Measurements from ENCODE around the gene SND1.

SND1 gene

DNA sequence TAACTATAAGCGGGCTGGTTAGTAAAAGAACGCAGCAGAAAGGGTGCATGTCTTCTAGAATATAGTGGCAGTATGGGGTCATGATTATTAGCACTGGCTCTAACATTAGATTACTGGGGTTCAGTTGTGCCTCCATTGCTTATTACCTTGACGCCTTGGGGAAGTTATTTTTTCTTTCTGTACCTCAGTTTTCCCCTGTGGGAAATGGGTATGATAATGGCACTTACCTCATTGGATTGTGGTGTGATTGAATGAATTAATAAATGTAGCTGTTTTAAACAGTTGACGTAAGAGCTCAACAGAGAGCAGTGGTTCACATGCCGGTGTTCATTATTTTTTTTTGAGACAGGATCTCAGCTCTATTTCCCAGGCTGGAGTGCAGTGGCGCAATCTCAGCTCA lies 262.7 kb downstream of the SND1 start:
- no peaks in the 10 kb centered on the region for H3K27me3 ChIP-seq (ENCODE audit: control insufficient read depth in 2 of 2, insufficient read depth in 2 of 2, low read length in 2 of 2)
- no peaks in the 10 kb centered on the region for H3K9me3 ChIP-seq (ENCODE audit: control insufficient read depth in 2 of 2, low read length in 2 of 2)
- H3K36me3 ChIP-seq (ENCODE audit: control insufficient read depth in 2 of 2, insufficient read depth in 2 of 2, low read length in 2 of 2): no peaks in the 10 kb centered on the region
- no peak overlapping the region for H3K27ac ChIP-seq (ENCODE audit: low read depth in 2 of 2, low read length in 2 of 2)
- H3K9ac ChIP-seq (ENCODE audit: low read depth in 1 of 2, low read length in 2 of 2): no peak overlapping the region
- H3K4me1 ChIP-seq (ENCODE audit: control insufficient read depth in 2 of 2, insufficient read depth in 2 of 2, low read length in 2 of 2): peaks cover 4 to 7% of the 10 kb centered on the region in 2 donors
- H3K4me3 ChIP-seq (ENCODE audit: low read length in 2 of 2): no peak overlapping the region

DNA sequence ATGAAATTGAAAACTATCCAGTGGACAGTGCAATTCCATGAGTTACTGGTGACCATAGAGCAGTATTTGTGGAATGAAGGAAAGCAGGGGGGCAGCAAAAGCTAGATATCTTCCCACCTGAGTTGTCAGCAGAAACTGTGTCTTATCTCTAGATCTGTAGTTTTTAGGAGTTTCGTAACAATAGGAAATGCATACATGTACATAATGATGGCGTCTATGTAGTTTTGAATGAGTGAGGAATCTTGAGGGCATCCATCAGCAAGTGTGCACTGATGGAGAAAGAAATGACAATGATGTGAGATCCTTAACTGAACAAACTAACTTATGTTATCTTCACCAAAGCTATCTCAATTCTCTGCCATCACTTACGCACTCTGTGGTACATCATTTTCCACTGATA lies 264.7 kb downstream of the SND1 start:
- Histone ChIP-seq H3K4me1 (ENCODE audit: control insufficient read depth in 2 of 2, insufficient read depth in 2 of 2, low read length in 2 of 2) (peaks cover 3 to 6% of the 10 kb centered on the region in 2 donors), H3K9me3 (ENCODE audit: control insufficient read depth in 2 of 2, low read length in 2 of 2) (no peaks in the 10 kb centered on the region), H3K4me3 (ENCODE audit: low read length in 2 of 2) (no peak overlapping the region), H3K9ac (ENCODE audit: low read depth in 1 of 2, low read length in 2 of 2) (no peak overlapping the region), H3K27ac (ENCODE audit: low read depth in 2 of 2, low read length in 2 of 2) (no peak overlapping the region), H3K36me3 (ENCODE audit: control insufficient read depth in 2 of 2, insufficient read depth in 2 of 2, low read length in 2 of 2) (no peaks in the 10 kb centered on the region), H3K27me3 (ENCODE audit: control insufficient read depth in 2 of 2, insufficient read depth in 2 of 2, low read length in 2 of 2) (no peaks in the 10 kb centered on the region)

- no peak overlapping the region for H3K4me3 ChIP-seq (ENCODE audit: low read length in 2 of 2)
- no peaks in the 10 kb centered on the region for H3K27me3 ChIP-seq (ENCODE audit: control insufficient read depth in 2 of 2, insufficient read depth in 2 of 2, low read length in 2 of 2)
- H3K9me3 ChIP-seq (ENCODE audit: control insufficient read depth in 2 of 2, low read length in 2 of 2): no peaks in the 10 kb centered on the region
- H3K27ac ChIP-seq (ENCODE audit: low read depth in 2 of 2, low read length in 2 of 2): no peak overlapping the region
- H3K4me1 ChIP-seq (ENCODE audit: control insufficient read depth in 2 of 2, insufficient read depth in 2 of 2, low read length in 2 of 2): peaks cover 3 to 7% of the 10 kb centered on the region in 2 donors
- no peak overlapping the region for H3K9ac ChIP-seq (ENCODE audit: low read depth in 1 of 2, low read length in 2 of 2)
- H3K36me3 ChIP-seq (ENCODE audit: control insufficient read depth in 2 of 2, insufficient read depth in 2 of 2, low read length in 2 of 2): no peaks in the 10 kb centered on the region
Observed at GRCh38 chr7:127918130-127918529, 266.1 kb downstream of the SND1 start.

DNA sequence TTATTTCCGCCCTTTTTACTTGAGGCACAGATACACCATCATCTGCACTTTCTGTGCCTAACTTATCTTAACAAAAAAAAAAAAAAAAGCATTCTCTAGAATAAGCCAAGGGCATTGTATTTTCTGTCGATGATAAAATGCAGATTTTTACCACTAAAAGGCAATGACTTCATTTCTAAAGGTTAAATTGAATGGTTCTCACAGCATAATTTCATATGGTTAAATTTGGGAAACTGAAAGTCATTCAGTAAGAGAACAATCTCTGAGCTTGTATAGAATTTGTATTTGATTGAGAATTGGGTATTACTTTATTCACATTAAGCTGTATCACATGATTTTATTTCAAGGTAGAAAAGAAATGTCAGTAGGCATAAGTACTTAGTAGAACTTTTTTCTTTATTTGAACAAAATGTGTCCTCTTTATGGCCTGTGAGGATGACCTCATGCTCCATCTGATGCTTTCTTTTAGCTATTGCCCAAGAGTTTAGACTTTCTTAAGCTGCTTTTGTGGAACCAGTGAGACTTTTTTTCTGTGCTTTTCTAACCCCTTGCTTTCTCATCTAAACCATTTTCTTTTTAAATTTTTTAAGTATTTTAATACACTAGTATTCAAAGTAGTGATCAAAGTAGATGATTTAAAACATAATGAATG lies 268.9 kb downstream of the SND1 start:
- Histone ChIP-seq H3K9ac (ENCODE audit: low read depth in 1 of 2, low read length in 2 of 2) (no peak overlapping the region), H3K9me3 (ENCODE audit: control insufficient read depth in 2 of 2, low read length in 2 of 2) (no peaks in the 10 kb centered on the region), H3K4me1 (ENCODE audit: control insufficient read depth in 2 of 2, insufficient read depth in 2 of 2, low read length in 2 of 2) (peaks cover 0 to 2% of the 10 kb centered on the region in 2 donors), H3K36me3 (ENCODE audit: control insufficient read depth in 2 of 2, insufficient read depth in 2 of 2, low read length in 2 of 2) (no peaks in the 10 kb centered on the region), H3K27ac (ENCODE audit: low read depth in 2 of 2, low read length in 2 of 2) (no peak overlapping the region), H3K27me3 (ENCODE audit: control insufficient read depth in 2 of 2, insufficient read depth in 2 of 2, low read length in 2 of 2) (no peaks in the 10 kb centered on the region), H3K4me3 (ENCODE audit: low read length in 2 of 2) (no peak overlapping the region)

DNA sequence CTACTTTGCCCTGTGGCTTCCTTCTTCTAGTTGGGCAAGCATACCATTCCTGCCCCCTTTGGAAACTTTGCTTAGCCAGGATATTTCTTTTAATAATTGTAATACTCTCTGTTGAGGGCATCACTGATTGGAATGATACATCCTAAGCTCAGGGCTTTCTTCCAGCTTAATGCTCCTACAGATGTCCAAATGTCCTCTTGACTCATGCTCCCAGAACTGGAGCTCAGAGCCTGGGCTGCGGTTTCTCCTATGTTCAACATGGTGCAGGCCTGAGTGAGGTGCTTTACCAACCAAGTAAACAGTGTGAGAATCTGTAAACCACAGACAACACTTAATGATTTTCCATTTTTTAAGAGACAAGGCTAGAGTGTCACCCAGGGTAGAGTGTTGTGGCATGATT lies 270.7 kb downstream of the SND1 start:
- Histone ChIP-seq H3K27me3 (ENCODE audit: control insufficient read depth in 2 of 2, insufficient read depth in 2 of 2, low read length in 2 of 2) (no peaks in the 10 kb centered on the region), H3K36me3 (ENCODE audit: control insufficient read depth in 2 of 2, insufficient read depth in 2 of 2, low read length in 2 of 2) (no peaks in the 10 kb centered on the region), H3K9me3 (ENCODE audit: control insufficient read depth in 2 of 2, low read length in 2 of 2) (no peaks in the 10 kb centered on the region), H3K4me1 (ENCODE audit: control insufficient read depth in 2 of 2, insufficient read depth in 2 of 2, low read length in 2 of 2) (peaks cover 2 to 3% of the 10 kb centered on the region in 2 donors), H3K27ac (ENCODE audit: low read depth in 2 of 2, low read length in 2 of 2) (no peak overlapping the region), H3K4me3 (ENCODE audit: low read length in 2 of 2) (no peak overlapping the region), H3K9ac (ENCODE audit: low read depth in 1 of 2, low read length in 2 of 2) (no peak overlapping the region)

DNA sequence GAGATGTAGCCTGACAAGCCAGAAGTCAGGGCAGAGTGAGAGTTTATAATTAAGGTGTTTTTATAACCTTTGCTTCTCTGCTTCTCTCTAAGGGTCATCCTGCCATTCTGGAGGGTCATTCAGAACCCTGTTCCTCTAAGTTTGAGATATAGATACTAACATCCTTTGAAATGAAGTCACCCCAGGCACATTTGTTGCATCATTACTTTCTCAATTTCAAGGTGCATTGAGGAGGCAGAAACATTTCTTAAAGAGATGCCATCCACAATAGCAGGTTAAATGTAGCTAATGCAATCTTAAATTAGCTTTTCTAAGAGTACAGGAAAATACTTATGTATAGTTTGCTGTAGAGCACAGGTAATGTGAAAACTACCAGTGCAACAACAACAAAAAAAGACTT lies 272.9 kb downstream of the SND1 start:
- Histone ChIP-seq H3K4me1 (ENCODE audit: control insufficient read depth in 2 of 2, insufficient read depth in 2 of 2, low read length in 2 of 2) (peaks cover 2 to 18% of the 10 kb centered on the region in 2 donors), H3K9ac (ENCODE audit: low read depth in 1 of 2, low read length in 2 of 2) (no peak overlapping the region), H3K36me3 (ENCODE audit: control insufficient read depth in 2 of 2, insufficient read depth in 2 of 2, low read length in 2 of 2) (peaks cover 0 to 5% of the 10 kb centered on the region in 2 donors), H3K27ac (ENCODE audit: low read depth in 2 of 2, low read length in 2 of 2) (no peak overlapping the region), H3K4me3 (ENCODE audit: low read length in 2 of 2) (no peak overlapping the region), H3K9me3 (ENCODE audit: control insufficient read depth in 2 of 2, low read length in 2 of 2) (no peaks in the 10 kb centered on the region), H3K27me3 (ENCODE audit: control insufficient read depth in 2 of 2, insufficient read depth in 2 of 2, low read length in 2 of 2) (no peaks in the 10 kb centered on the region)

- H3K4me1 ChIP-seq (ENCODE audit: control insufficient read depth in 2 of 2, insufficient read depth in 2 of 2, low read length in 2 of 2): peaks cover 8 to 31% of the 10 kb centered on the region in 2 donors
- no peak overlapping the region for H3K4me3 ChIP-seq (ENCODE audit: low read length in 2 of 2)
- H3K27ac ChIP-seq (ENCODE audit: low read depth in 2 of 2, low read length in 2 of 2): no peak overlapping the region
- no peak overlapping the region for H3K9ac ChIP-seq (ENCODE audit: low read depth in 1 of 2, low read length in 2 of 2)
- H3K9me3 ChIP-seq (ENCODE audit: control insufficient read depth in 2 of 2, low read length in 2 of 2): no peaks in the 10 kb centered on the region
- H3K27me3 ChIP-seq (ENCODE audit: control insufficient read depth in 2 of 2, insufficient read depth in 2 of 2, low read length in 2 of 2): no peaks in the 10 kb centered on the region
- peaks cover 0 to 10% of the 10 kb centered on the region in 2 donors for H3K36me3 ChIP-seq (ENCODE audit: control insufficient read depth in 2 of 2, insufficient read depth in 2 of 2, low read length in 2 of 2)
Observed at GRCh38 chr7:127927348-127927696, 275.3 kb downstream of the SND1 start.

DNA sequence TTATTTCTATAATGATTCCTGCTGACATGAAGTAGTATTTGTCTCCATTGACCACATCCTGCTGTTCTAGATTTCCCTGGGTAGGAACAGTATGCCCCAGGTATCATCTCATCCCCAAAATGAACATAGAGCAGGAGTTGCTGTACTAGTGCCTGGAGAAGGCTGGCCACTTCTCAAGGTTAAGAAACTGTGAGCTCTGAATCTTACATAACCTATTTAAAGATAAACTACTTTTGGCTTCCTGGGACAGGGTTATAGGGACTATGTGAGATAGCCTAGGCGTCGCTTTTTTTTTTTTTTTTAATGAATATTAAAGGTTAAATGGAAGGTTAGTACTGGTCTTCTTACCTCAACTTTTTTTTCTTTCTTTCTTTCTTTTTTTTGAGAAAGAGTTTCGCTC lies 276.2 kb downstream of the SND1 start:
- H3K9me3 ChIP-seq (ENCODE audit: control insufficient read depth in 2 of 2, low read length in 2 of 2): no peaks in the 10 kb centered on the region
- H3K9ac ChIP-seq (ENCODE audit: low read depth in 1 of 2, low read length in 2 of 2): no peak overlapping the region
- H3K27ac ChIP-seq (ENCODE audit: low read depth in 2 of 2, low read length in 2 of 2): no peak overlapping the region
- peaks cover 0 to 10% of the 10 kb centered on the region in 2 donors for H3K36me3 ChIP-seq (ENCODE audit: control insufficient read depth in 2 of 2, insufficient read depth in 2 of 2, low read length in 2 of 2)
- peaks cover 7 to 31% of the 10 kb centered on the region in 2 donors for H3K4me1 ChIP-seq (ENCODE audit: control insufficient read depth in 2 of 2, insufficient read depth in 2 of 2, low read length in 2 of 2)
- no peak overlapping the region for H3K4me3 ChIP-seq (ENCODE audit: low read length in 2 of 2)
- no peaks in the 10 kb centered on the region for H3K27me3 ChIP-seq (ENCODE audit: control insufficient read depth in 2 of 2, insufficient read depth in 2 of 2, low read length in 2 of 2)

GRCh38 chr7:127928852-127929251 lies 276.9 kb downstream of the SND1 start:
- no peaks in the 10 kb centered on the region for H3K27me3 ChIP-seq (ENCODE audit: control insufficient read depth in 2 of 2, insufficient read depth in 2 of 2, low read length in 2 of 2)
- no peaks in the 10 kb centered on the region for H3K9me3 ChIP-seq (ENCODE audit: control insufficient read depth in 2 of 2, low read length in 2 of 2)
- peaks cover 0 to 10% of the 10 kb centered on the region in 2 donors for H3K36me3 ChIP-seq (ENCODE audit: control insufficient read depth in 2 of 2, insufficient read depth in 2 of 2, low read length in 2 of 2)
- no peak overlapping the region for H3K9ac ChIP-seq (ENCODE audit: low read depth in 1 of 2, low read length in 2 of 2)
- H3K4me3 ChIP-seq (ENCODE audit: low read length in 2 of 2): no peak overlapping the region
- H3K4me1 ChIP-seq (ENCODE audit: control insufficient read depth in 2 of 2, insufficient read depth in 2 of 2, low read length in 2 of 2): peaks cover 7 to 31% of the 10 kb centered on the region in 2 donors
- H3K27ac ChIP-seq (ENCODE audit: low read depth in 2 of 2, low read length in 2 of 2): no peak overlapping the region

- H3K36me3 ChIP-seq (ENCODE audit: control insufficient read depth in 2 of 2, insufficient read depth in 2 of 2, low read length in 2 of 2): peaks cover 0 to 10% of the 10 kb centered on the region in 2 donors
- no peaks in the 10 kb centered on the region for H3K27me3 ChIP-seq (ENCODE audit: control insufficient read depth in 2 of 2, insufficient read depth in 2 of 2, low read length in 2 of 2)
- peaks cover 7 to 31% of the 10 kb centered on the region in 2 donors for H3K4me1 ChIP-seq (ENCODE audit: control insufficient read depth in 2 of 2, insufficient read depth in 2 of 2, low read length in 2 of 2)
- H3K27ac ChIP-seq (ENCODE audit: low read depth in 2 of 2, low read length in 2 of 2): no peak overlapping the region
- no peaks in the 10 kb centered on the region for H3K9me3 ChIP-seq (ENCODE audit: control insufficient read depth in 2 of 2, low read length in 2 of 2)
- no peak overlapping the region for H3K9ac ChIP-seq (ENCODE audit: low read depth in 1 of 2, low read length in 2 of 2)
- no peak overlapping the region for H3K4me3 ChIP-seq (ENCODE audit: low read length in 2 of 2)
Observed at GRCh38 chr7:127930341-127931328, 278.6 kb downstream of the SND1 start.

All from mucosa of rectum (tissue), 2 donors.